ENCODE results near the gene FANCG. TPM values are rescaled to one million over a fixed set of nuclear protein-coding genes. Genes with fewer than 3 reads are reported as not detected.

The FANCG gene
- total RNA-seq, 1 experiment from 2014 or later, result 52.2 TPM

GRCh38 chr9:35027374-35027773 is 52.4 kb downstream of the FANCG start:
- no peak for DNase-seq (ENCODE audit: low read depth)

GRCh38 chr9:35026671-35027070 is 53.1 kb downstream of the FANCG start:
- DNase-seq (ENCODE audit: low read depth), result no peak

Small RNAs within 50 kb of the gene (small RNA-seq; reads per million reads assigned to genes)
- not detected for gene RN7SL338P

Other genes with a start within 250 kb of the FANCG start
- not detected in 2 replicates for gene PHF24, start 121.7 kb downstream of the FANCG start, total RNA-seq (2014; rRNA removed; shearing (Covaris generic))
- 7.1 and 9.5 TPM in 2 replicates for gene DNAJB5, start 90.2 kb downstream of the FANCG start, total RNA-seq (2014; rRNA removed; shearing (Covaris generic))
- 396 and 426 TPM in 2 replicates for gene VCP, start 7.3 kb downstream of the FANCG start, total RNA-seq (2014; rRNA removed; shearing (Covaris generic))
- gene PIGO, start 16.6 kb upstream of the FANCG start, total RNA-seq (2014; rRNA removed; shearing (Covaris generic)), result 26.1 and 27.5 TPM in 2 replicates
- gene STOML2, start 23.2 kb upstream of the FANCG start, total RNA-seq (2014; rRNA removed; shearing (Covaris generic)), result 286 and 296 TPM in 2 replicates
- gene ATOSB, start 35.9 kb upstream of the FANCG start, total RNA-seq (2014; rRNA removed; shearing (Covaris generic)), result 10.9 and 13.9 TPM in 2 replicates
- 9.5 and 10.7 TPM in 2 replicates for gene UNC13B, start 82.1 kb upstream of the FANCG start, total RNA-seq (2014; rRNA removed; shearing (Covaris generic))